Nephron progenitor cell (in vitro differentiated cells): ENCODE data around the gene AGAP3.

Experiments
- DNase-seq: peaks from one replicate; pipeline ENCODE4 v3.0.0; 2021
- H3K27ac Mint-ChIP-seq: 2 replicates; pipeline ENCODE4 v1.8.0; 2021; ENCODE audit warnings: mild to moderate bottlenecking, moderate library complexity, mixed read lengths
- H3K27me3 Mint-ChIP-seq: 2 replicates; pipeline ENCODE4 v1.8.0; 2021; ENCODE audit warnings: mild to moderate bottlenecking, low read depth, mixed read lengths; ENCODE audit not compliant: poor library complexity
- H3K36me3 Mint-ChIP-seq: 2 replicates; pipeline ENCODE4 v1.8.0; 2021; ENCODE audit warnings: low read depth, mixed read lengths
- H3K4me1 Mint-ChIP-seq: 2 replicates; pipeline ENCODE4 v1.8.0; 2021; ENCODE audit warnings: mixed read lengths
- H3K4me3 Mint-ChIP-seq: 2 replicates; pipeline ENCODE4 v1.8.0; 2021; ENCODE audit warnings: mild to moderate bottlenecking, moderate library complexity, mixed read lengths
- H3K9me3 Mint-ChIP-seq: 2 replicates; pipeline ENCODE4 v1.8.0; 2021; ENCODE audit warnings: mild to moderate bottlenecking, moderate library complexity, mixed read lengths
- CTCF ChIP-seq: fragments of 200-600 bp; sonication (generic); IDR thresholded peaks from 2 replicates; pipeline ENCODE4 v1.5.0; 2021; ENCODE audit warnings: antibody characterized with exemption

AGAP3 gene

GRCh38 chr7:151069841-151070573 is 16.3 kb upstream of the AGAP3 start:
- Mint-ChIP-seq H3K4me3 (no peak overlapping the region), H3K27me3 (peaks cover 3% of the 10 kb centered on the region), H3K9me3 (no peaks in the 10 kb centered on the region), H3K27ac (no peak overlapping the region), H3K36me3 (peaks cover 29% of the 10 kb centered on the region), H3K4me1 (no peaks in the 10 kb centered on the region)
- no peak for DNase-seq
- no peak for TF ChIP-seq CTCF

GRCh38 chr7:151070574-151070960 is 15.7 kb upstream of the AGAP3 start:
- no peak for TF ChIP-seq CTCF
- H3K36me3 Mint-ChIP-seq: peaks cover 26% of the 10 kb centered on the region
- H3K27me3 Mint-ChIP-seq: no peaks in the 10 kb centered on the region
- H3K4me3 Mint-ChIP-seq: no peak overlapping the region
- H3K27ac Mint-ChIP-seq: no peak overlapping the region
- H3K9me3 Mint-ChIP-seq: no peaks in the 10 kb centered on the region
- H3K4me1 Mint-ChIP-seq: no peaks in the 10 kb centered on the region
- no peak for DNase-seq

- Mint-ChIP-seq H3K27ac (no peak overlapping the region), H3K36me3 (peaks cover 33% of the 10 kb centered on the region), H3K27me3 (no peaks in the 10 kb centered on the region), H3K4me1 (no peaks in the 10 kb centered on the region), H3K4me3 (no peak overlapping the region), H3K9me3 (no peaks in the 10 kb centered on the region)
- DNase-seq: no peak
- no peak for TF ChIP-seq CTCF
Observed at GRCh38 chr7:151071032-151071866, 15.0 kb upstream of the AGAP3 start.

- no peak for DNase-seq
- H3K27ac Mint-ChIP-seq: no peak overlapping the region
- H3K9me3 Mint-ChIP-seq: no peaks in the 10 kb centered on the region
- no peak for TF ChIP-seq CTCF
- peaks cover 11% of the 10 kb centered on the region for H3K4me1 Mint-ChIP-seq
- H3K4me3 Mint-ChIP-seq: no peak overlapping the region
- H3K27me3 Mint-ChIP-seq: no peaks in the 10 kb centered on the region
- H3K36me3 Mint-ChIP-seq: peaks cover 22% of the 10 kb centered on the region
Observed at GRCh38 chr7:151073990-151074389, 12.3 kb upstream of the AGAP3 start.

- Mint-ChIP-seq H3K9me3 (no peaks in the 10 kb centered on the region), H3K4me3 (no peak overlapping the region)
Observed at GRCh38 chr7:151074817-151075661, 11.2 kb upstream of the AGAP3 start.

More at GRCh38 chr7:151074817-151075661, 11.2 kb upstream of the AGAP3 start:
- Mint-ChIP-seq H3K27me3 (no peaks in the 10 kb centered on the region), H3K36me3 (peaks cover 16% of the 10 kb centered on the region), H3K27ac (no peak overlapping the region), H3K4me1 (peaks cover 22% of the 10 kb centered on the region)
- DNase-seq: no peak
- no peak for TF ChIP-seq CTCF
